K562 (cell line): Measurements from ENCODE around the gene DNASE2B.

Experiments
- FOXA1 ChIP-seq: fragments of 450-650 bp; IDR thresholded peaks from 2 replicates; pipeline ENCODE4 v1.6.1; 2016; ENCODE audit warnings: mild to moderate bottlenecking, borderline replicate concordance
- ZNF121 ChIP-seq: sonication (generic); formaldehyde crosslinking; conservative IDR thresholded peaks from 2 replicates; pipeline ENCODE4 v1.8.0; 2022; ENCODE audit warnings: missing genetic modification reagents

- TF ChIP-seq ZNF121 (no peak), FOXA1 (no peak)
These were observed 52.6 kb downstream of the DNASE2B start for GRCh38 chr1:84450910-84451309.
